BJ (cell line): ENCODE data around the gene CSF1R. TPM values are rescaled to one million over a fixed set of nuclear protein-coding genes. Genes with fewer than 3 reads are reported as not detected.

Experiments used
- CTCF ChIA-PET: fragments of 350-600 bp; formaldehyde crosslinking; extraction: SDS; loops from one replicate; lab custom pipeline; 2021; ENCODE audit warnings: antibody characterized with exemption, inconsistent platforms; lab: Yijun Ruan, JAX
- POLR2A ChIA-PET: fragments of 300-600 bp; sonication (Branson Sonifier 250); formaldehyde crosslinking; extraction: SDS; loops from one replicate; lab custom pipeline; 2021; ENCODE audit warnings: antibody characterized with exemption; lab: Charles Lee
- DNase-seq: peaks from one replicate; pipeline ENCODE4 v3.0.0-alpha.2; 2011; ENCODE audit warnings: low read depth
- H3K27me3 ChIP-seq: 2 replicates; pipeline ENCODE4 v1.6.0; 2011; ENCODE audit warnings: low read length; ENCODE audit not compliant: control insufficient read depth, insufficient read depth
- H3K36me3 ChIP-seq: 2 replicates; pipeline ENCODE4 v1.5.1; 2011; ENCODE audit warnings: low read length; ENCODE audit not compliant: control insufficient read depth, insufficient read depth
- H3K4me3 ChIP-seq: 2 replicates; pipeline ENCODE4 v1.5.1; 2011; ENCODE audit warnings: low read depth, mild to moderate bottlenecking, control low read depth, low read length
- CTCF ChIP-seq: IDR thresholded peaks from 2 replicates; pipeline ENCODE4 v1.5.1; 2011; ENCODE audit warnings: low read depth, mild to moderate bottlenecking, control low read depth, inconsistent platforms, low read length, moderate library complexity; ENCODE audit not compliant: insufficient read depth
- polyA plus RNA-seq: library from polyadenylated mRNA; depleted of rRNA; stranded (reverse); fragments of >200 nt; gene quantifications from 2 replicates; pipeline ENCODE4 v1.2.3, GENCODE V29; 2011

CSF1R gene
- polyA plus RNA-seq, 1 experiment, result 0.29 TPM

- H3K27me3 ChIP-seq, result peaks cover 2% of the 10 kb centered on the region; the same call in 1 of the 2 replicates
- ChIA-PET POLR2A (no interaction called here), CTCF (interaction anchor here (0.8 kb wide), 1 partner anchor 11 kb away, joined by 3 read pairs; no protein-coding TSS in a partner anchor)
- H3K36me3 ChIP-seq, result no peaks in the 10 kb centered on the region
- no peak for DNase-seq
- TF ChIP-seq CTCF, result no peak
- H3K4me3 ChIP-seq, result no peak overlapping the region
Measured at GRCh38 chr5:150079909-150080461, 6.4 kb downstream of the CSF1R start.

DNA sequence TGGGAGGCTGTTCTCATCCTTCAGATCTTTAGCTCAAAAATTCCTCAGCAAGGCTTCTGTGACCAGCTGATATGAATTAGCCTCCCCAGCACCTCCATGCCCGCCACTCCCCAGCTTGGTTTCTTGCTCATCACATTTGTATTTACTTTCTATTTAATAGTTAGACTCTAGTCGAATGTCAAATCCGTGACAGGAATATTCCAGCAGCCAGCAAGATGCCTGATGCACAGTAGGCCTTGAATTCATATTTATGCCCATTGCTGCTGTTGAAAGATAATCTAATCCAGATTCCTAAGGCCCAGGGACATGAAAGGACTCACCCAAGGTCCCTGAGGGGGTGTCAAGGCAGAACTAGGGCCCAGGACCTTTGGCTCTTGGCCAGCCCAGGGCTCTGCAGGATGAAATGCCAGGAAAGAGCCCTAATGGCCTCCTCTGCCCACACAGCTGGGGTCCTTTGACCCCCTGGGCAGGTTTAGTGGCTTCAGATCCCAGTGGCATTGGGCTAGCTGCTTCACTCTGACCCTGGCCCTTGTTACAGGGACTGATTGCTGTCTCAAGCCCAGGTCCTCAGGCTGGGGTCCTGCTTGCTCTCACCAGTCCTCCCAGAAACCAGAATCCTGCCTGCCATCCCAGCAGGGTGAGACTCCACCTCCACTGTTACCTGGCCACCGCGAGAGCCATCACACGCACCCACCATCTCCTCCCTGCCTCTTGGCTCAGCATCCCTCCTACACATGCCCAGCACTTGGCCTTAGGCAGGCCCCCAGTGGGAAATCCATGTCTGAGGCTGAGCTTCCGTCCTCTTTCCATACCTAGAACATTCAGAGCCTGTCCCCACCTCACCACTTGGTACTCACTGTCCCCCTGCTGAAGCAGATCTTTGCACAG, 7.3 kb downstream of the CSF1R start:
- CTCF ChIA-PET, result interaction anchor here (0.8 kb wide), 1 partner anchor 10 kb away, joined by 3 read pairs; no protein-coding TSS in a partner anchor
- no peak for DNase-seq
- Histone ChIP-seq H3K36me3 (no peaks in the 10 kb centered on the region), H3K27me3 (peaks cover 3% of the 10 kb centered on the region; the same call in 1 of the 2 replicates), H3K4me3 (no peak overlapping the region)
- POLR2A ChIA-PET, result no interaction called here
- TF ChIP-seq CTCF, result no peak

DNA sequence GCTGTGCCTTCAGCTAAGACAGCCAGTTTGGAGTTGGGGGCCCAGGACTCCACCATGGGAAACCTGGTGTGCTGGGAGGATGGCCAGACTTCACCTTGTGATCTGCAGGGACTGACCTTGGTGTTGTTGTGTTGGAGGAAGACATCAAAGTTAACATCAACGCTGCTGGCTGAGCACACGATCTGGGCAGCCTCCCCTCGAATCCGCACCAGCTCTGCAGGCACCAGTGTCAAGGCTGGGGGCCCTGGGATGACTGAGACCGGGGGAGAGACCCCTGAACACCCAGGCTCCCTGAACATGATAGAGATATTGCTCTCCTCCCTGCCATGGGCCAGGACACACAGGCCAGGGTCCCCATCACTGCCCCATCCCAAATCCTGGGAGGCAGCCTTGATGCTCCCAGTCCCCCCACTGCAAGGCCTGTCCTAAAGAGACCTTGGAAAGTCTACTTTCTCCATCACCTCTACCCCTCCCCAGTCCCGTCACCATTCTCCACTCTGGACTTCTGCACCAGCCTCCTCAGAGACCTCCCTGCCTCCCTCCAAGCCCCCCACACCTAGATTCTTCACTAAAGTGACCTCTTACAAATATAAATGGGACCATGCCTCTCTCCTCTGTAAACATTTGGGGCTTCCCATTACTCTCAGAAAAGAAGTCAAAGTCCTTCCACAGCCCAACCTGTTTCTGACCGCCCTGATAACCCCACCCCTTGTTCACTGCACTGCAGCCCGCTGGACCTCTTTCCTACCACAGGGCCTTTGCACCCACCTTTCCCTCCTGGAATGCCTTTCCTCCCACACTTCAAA, 8.2 kb downstream of the CSF1R start:
- DNase-seq, result no peak
- Histone ChIP-seq H3K4me3 (no peak overlapping the region), H3K27me3 (peaks cover 3% of the 10 kb centered on the region; the same call in 1 of the 2 replicates), H3K36me3 (no peaks in the 10 kb centered on the region)
- ChIA-PET CTCF (interaction anchor here (1.6 kb wide), 1 partner anchor 9 kb away, joined by 4 read pairs; no protein-coding TSS in a partner anchor), POLR2A (no interaction called here)
- no peak for TF ChIP-seq CTCF

DNA sequence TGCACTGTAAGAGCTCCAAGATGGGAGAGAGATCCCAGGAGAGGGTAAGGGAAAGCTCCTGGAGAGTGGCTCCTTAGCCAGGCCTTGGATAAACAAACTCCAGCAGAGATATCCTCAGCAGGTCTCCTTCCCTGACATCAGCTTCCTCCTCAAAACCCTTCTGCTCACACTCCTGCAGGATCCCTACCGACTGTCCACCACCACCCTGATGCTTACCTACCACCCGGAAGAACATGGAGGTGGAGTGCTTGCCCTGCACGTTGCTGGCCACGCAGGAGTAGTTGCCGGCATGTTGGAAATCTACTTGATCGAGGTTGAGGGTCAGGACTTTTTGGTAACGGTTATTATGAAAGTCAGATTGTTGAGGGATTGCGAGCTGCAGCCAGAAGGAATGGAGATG, 9.3 kb downstream of the CSF1R start:
- ChIA-PET POLR2A (no interaction called here), CTCF (interaction anchor here (0.9 to 1.6 kb wide), 3 partner anchors 8 to 11 kb away, joined by 4 read pairs; no protein-coding TSS in a partner anchor)
- no peaks in the 10 kb centered on the region for H3K36me3 ChIP-seq
- no peak for DNase-seq
- no peak overlapping the region for H3K4me3 ChIP-seq
- peaks cover 3% of the 10 kb centered on the region; the same call in 1 of the 2 replicates for H3K27me3 ChIP-seq
- no peak for TF ChIP-seq CTCF
